ENCODE measurements around the gene TCHHL1.

Gene TCHHL1

GRCh38 chr1:152089014-152089674, at the start of gene TCHHL1:
Gene TCHHL1 (minus strand): TSS chr1:152089064. CDS start chr1:152088143, 921 bp downstream.
- no peak for FAIRE-seq

- FAIRE-seq, result no peak
Measured at GRCh38 chr1:152137215-152137614, 48.4 kb upstream of the TCHHL1 start.

- no peak for FAIRE-seq
Measured at GRCh38 chr1:152130186-152130585, 41.3 kb upstream of the TCHHL1 start.

GRCh38 chr1:152127673-152128072, 38.8 kb upstream of the TCHHL1 start:
- no peak for FAIRE-seq

- FAIRE-seq, result no peak
Measured at GRCh38 chr1:152125834-152126443, 37.1 kb upstream of the TCHHL1 start.

GRCh38 chr1:152118915-152119314, 30.1 kb upstream of the TCHHL1 start:
- no peak for FAIRE-seq

GRCh38 chr1:152115344-152115743, 26.5 kb upstream of the TCHHL1 start, which contains the start of gene TCHH:
Gene TCHH (minus strand): TSS chr1:152115444. CDS start chr1:152114080, 1,364 bp downstream.
- FAIRE-seq, result no peak

GRCh38 chr1:152112885-152113432, 24.1 kb upstream of the TCHHL1 start:
- no peak for FAIRE-seq

- FAIRE-seq, result no peak
Measured at GRCh38 chr1:152112101-152112884, 23.4 kb upstream of the TCHHL1 start.

GRCh38 chr1:152111515-152111968, 22.7 kb upstream of the TCHHL1 start:
- no peak for FAIRE-seq

- FAIRE-seq, result no peak
Measured at GRCh38 chr1:152110860-152111514, 22.1 kb upstream of the TCHHL1 start.

GRCh38 chr1:152110365-152110859, 21.5 kb upstream of the TCHHL1 start:
- no peak for FAIRE-seq

- no peak for FAIRE-seq
Measured at GRCh38 chr1:152109998-152110294, 21.1 kb upstream of the TCHHL1 start.

GRCh38 chr1:152109231-152109997, 20.6 kb upstream of the TCHHL1 start:
- no peak for FAIRE-seq

- no peak for FAIRE-seq
Measured at GRCh38 chr1:152108882-152109222, 20.0 kb upstream of the TCHHL1 start.

GRCh38 chr1:152107984-152108881, 19.4 kb upstream of the TCHHL1 start:
- FAIRE-seq, result no peak

GRCh38 chr1:152107031-152107983, 18.4 kb upstream of the TCHHL1 start:
- no peak for FAIRE-seq

- no peak for FAIRE-seq
Measured at GRCh38 chr1:152104854-152105253, 16.0 kb upstream of the TCHHL1 start.

- FAIRE-seq, result no peak
Measured at GRCh38 chr1:152096931-152097330, 8.1 kb upstream of the TCHHL1 start.

- no peak for FAIRE-seq
Measured at GRCh38 chr1:152086760-152087159, 2.1 kb downstream of the TCHHL1 start.

Measured in colon (tissue), 2 donors.